ENCODE measurements around the gene FAM222B.

DNA sequence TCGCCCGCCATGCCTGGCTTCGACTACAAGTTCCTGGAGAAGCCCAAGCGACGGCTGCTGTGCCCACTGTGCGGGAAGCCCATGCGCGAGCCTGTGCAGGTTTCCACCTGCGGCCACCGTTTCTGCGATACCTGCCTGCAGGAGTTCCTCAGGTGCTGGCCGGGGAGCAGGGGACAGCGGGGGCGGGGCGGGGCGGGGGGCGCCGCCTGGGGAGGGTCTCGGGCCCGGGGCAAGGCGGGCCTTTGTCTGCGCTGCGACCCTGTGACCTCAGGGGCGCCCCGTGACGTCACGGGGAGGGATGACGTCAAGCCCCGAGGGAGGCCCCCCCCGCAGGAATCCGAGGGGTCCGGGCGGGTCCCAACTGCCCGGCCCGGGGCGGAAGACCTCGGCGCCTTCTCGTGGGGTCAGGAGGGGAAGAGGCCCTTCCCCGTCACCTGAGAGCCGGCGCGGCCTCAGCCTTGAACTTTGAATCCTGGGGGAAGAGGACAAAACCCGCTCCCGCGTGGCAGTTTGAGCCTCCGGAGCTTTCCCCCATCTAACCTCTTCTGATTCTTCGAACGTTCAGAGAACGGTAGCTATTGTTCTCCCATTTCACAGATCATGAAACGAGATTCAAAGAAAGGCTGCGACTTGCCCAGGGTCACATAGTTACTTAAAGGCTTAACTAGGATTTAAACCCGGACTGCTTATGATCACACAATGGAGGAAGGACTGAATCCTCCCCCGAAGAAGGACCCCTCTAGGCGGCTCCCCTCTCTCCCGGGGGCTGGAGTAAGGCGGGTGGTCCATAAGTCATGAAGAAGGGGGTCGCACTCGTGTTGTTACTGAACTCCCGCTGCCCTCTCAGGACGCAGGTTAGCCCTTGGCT lies 98.3 kb downstream of the FAM222B start:
- TF ChIP-seq, protein P1, sequence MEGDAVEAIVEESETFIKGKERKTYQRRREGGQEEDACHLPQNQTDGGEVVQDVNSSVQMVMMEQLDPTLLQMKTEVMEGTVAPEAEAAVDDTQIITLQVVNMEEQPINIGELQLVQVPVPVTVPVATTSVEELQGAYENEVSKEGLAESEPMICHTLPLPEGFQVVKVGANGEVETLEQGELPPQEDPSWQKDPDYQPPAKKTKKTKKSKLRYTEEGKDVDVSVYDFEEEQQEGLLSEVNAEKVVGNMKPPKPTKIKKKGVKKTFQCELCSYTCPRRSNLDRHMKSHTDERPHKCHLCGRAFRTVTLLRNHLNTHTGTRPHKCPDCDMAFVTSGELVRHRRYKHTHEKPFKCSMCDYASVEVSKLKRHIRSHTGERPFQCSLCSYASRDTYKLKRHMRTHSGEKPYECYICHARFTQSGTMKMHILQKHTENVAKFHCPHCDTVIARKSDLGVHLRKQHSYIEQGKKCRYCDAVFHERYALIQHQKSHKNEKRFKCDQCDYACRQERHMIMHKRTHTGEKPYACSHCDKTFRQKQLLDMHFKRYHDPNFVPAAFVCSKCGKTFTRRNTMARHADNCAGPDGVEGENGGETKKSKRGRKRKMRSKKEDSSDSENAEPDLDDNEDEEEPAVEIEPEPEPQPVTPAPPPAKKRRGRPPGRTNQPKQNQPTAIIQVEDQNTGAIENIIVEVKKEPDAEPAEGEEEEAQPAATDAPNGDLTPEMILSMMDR (IDR thresholded peaks at IDR 0.05), result 0 out of 3 replicates have a peak, but pooled peaks have one; percentile 3
- TF ChIP-seq POLR2A (IDR thresholded peaks at IDR 0.05; ENCODE audit: low read length), result no peak
- TF ChIP-seq, protein P2, sequence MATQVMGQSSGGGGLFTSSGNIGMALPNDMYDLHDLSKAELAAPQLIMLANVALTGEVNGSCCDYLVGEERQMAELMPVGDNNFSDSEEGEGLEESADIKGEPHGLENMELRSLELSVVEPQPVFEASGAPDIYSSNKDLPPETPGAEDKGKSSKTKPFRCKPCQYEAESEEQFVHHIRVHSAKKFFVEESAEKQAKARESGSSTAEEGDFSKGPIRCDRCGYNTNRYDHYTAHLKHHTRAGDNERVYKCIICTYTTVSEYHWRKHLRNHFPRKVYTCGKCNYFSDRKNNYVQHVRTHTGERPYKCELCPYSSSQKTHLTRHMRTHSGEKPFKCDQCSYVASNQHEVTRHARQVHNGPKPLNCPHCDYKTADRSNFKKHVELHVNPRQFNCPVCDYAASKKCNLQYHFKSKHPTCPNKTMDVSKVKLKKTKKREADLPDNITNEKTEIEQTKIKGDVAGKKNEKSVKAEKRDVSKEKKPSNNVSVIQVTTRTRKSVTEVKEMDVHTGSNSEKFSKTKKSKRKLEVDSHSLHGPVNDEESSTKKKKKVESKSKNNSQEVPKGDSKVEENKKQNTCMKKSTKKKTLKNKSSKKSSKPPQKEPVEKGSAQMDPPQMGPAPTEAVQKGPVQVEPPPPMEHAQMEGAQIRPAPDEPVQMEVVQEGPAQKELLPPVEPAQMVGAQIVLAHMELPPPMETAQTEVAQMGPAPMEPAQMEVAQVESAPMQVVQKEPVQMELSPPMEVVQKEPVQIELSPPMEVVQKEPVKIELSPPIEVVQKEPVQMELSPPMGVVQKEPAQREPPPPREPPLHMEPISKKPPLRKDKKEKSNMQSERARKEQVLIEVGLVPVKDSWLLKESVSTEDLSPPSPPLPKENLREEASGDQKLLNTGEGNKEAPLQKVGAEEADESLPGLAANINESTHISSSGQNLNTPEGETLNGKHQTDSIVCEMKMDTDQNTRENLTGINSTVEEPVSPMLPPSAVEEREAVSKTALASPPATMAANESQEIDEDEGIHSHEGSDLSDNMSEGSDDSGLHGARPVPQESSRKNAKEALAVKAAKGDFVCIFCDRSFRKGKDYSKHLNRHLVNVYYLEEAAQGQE (IDR thresholded peaks at IDR 0.05), result peak; percentile 53
- TF ChIP-seq, protein P3, sequence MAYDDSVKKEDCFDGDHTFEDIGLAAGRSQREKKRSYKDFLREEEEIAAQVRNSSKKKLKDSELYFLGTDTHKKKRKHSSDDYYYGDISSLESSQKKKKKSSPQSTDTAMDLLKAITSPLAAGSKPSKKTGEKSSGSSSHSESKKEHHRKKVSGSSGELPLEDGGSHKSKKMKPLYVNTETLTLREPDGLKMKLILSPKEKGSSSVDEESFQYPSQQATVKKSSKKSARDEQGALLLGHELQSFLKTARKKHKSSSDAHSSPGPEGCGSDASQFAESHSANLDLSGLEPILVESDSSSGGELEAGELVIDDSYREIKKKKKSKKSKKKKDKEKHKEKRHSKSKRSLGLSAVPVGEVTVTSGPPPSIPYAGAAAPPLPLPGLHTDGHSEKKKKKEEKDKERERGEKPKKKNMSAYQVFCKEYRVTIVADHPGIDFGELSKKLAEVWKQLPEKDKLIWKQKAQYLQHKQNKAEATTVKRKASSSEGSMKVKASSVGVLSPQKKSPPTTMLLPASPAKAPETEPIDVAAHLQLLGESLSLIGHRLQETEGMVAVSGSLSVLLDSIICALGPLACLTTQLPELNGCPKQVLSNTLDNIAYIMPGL (CRISPR knock-in tag; IDR thresholded peaks at IDR 0.05; ENCODE audit: borderline replicate concordance), result no peak
- TF ChIP-seq, protein P4, sequence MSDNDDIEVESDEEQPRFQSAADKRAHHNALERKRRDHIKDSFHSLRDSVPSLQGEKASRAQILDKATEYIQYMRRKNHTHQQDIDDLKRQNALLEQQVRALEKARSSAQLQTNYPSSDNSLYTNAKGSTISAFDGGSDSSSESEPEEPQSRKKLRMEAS (IDR thresholded peaks at IDR 0.05), result 0 out of 2 replicates have a peak, but pooled peaks have one; percentile 4

All from A549 (cell line).